Panc1 (cell line): Measurements from ENCODE around the gene ISOC2. TPM values are rescaled to one million over a fixed set of nuclear protein-coding genes. Genes with fewer than 3 reads are reported as not detected.
A peak's percentile ranks its signal among the peaks of the same experiment; 100 is the strongest.

Experiments used
- ATAC-seq: fragments of 200-7000 bp; cut with Tn5 transposase; 2 replicates; pipeline ENCODE4 v1.9.1; 2020; ENCODE audit warnings: mild to moderate bottlenecking, moderate library complexity
- BruUV-seq: library from RNA; stranded (reverse); fragments of 400-500 nt; replicated peaks from 2 replicates; lab custom pipeline; 2021; lab: Mats Ljungman, UMichigan
- CTCF ChIA-PET: fragments of 300-600 bp; sonication (Branson Sonifier 250); formaldehyde crosslinking; loops from one replicate; lab custom pipeline; 2022; ENCODE audit warnings: antibody characterized with exemption; lab: Charles Lee
- POLR2A ChIA-PET: fragments of 300-600 bp; sonication (Branson Sonifier 250); formaldehyde crosslinking; loops from one replicate; lab custom pipeline; 2022; ENCODE audit warnings: antibody characterized with exemption; lab: Charles Lee
- DNase-seq: peaks from one replicate; pipeline ENCODE4 v3.0.0-alpha.2; 2010; ENCODE audit warnings: low read depth, low spot score
- H3K27ac ChIP-seq: 2 replicates; pipeline ENCODE4 v1.5.1; 2011; ENCODE audit warnings: mild to moderate bottlenecking, low read length, inconsistent platforms
- H3K27me3 ChIP-seq: fragments of 200-500 bp; sonication (Bioruptor generic); 2 replicates; pipeline ENCODE4 v1.6.0; 2014; ENCODE audit warnings: low read length, inconsistent platforms; ENCODE audit not compliant: control insufficient read depth, insufficient read depth
- H3K36me3 ChIP-seq: fragments of 200-500 bp; sonication (Bioruptor generic); 2 replicates; pipeline ENCODE4 v1.5.1; 2014; ENCODE audit warnings: inconsistent platforms, mild to moderate bottlenecking, low read length, moderate library complexity; ENCODE audit not compliant: control insufficient read depth, insufficient read depth
- H3K4me1 ChIP-seq: 2 replicates; pipeline ENCODE4 v1.5.1; 2011; ENCODE audit warnings: inconsistent platforms, mild to moderate bottlenecking, low read length, moderate library complexity; ENCODE audit not compliant: control insufficient read depth, insufficient read depth
- H3K4me3 ChIP-seq, 2 experiments: 2 replicates each; pipeline ENCODE4 v1.5.1; 2011 to 2012; ENCODE audit warnings: low read depth in 2 of 2, low read length in 2 of 2, mild to moderate bottlenecking in 2 of 2, inconsistent platforms in 1 of 2, moderate library complexity in 1 of 2
- H3K9me3 ChIP-seq: fragments of 200-500 bp; sonication (Bioruptor generic); 2 replicates; pipeline ENCODE4 v1.5.1; 2014; ENCODE audit warnings: low read depth, mild to moderate bottlenecking, inconsistent platforms, low read length, moderate library complexity; ENCODE audit not compliant: control insufficient read depth, insufficient read depth
- POLR2AphosphoS5 ChIP-seq: IDR thresholded peaks from 2 replicates; pipeline ENCODE4 v1.6.1; 2012; ENCODE audit warnings: mild to moderate bottlenecking, low read depth, low read length, moderate library complexity
- REST ChIP-seq, 2 experiments: IDR thresholded peaks; 2 replicates each; pipeline ENCODE4 v1.6.1; 2011 to 2012; ENCODE audit warnings: low read depth in 2 of 2, control low read depth in 1 of 2, low read length in 1 of 2, mild to moderate bottlenecking in 1 of 2, moderate library complexity in 1 of 2; ENCODE audit not compliant: insufficient read depth in 1 of 2
- SIN3A ChIP-seq: IDR thresholded peaks from 2 replicates; pipeline ENCODE4 v1.6.1; 2012; ENCODE audit warnings: low read depth, mild to moderate bottlenecking, low read length, moderate library complexity, borderline replicate concordance; ENCODE audit not compliant: insufficient read depth
- TCF7L2 ChIP-seq: IDR thresholded peaks from 2 replicates; pipeline ENCODE4 v1.6.1; 2011; ENCODE audit warnings: mild to moderate bottlenecking, low read depth, low read length, inconsistent platforms
- in situ Hi-C: cut with HindIII; loops from 2 replicates; pipeline ENCODE4 v1.10.0; 2016; ENCODE audit warnings: low sequenced_read_pairs, low pct_unique_long_range_greater_than_20kb
- intact Hi-C: fragments of 100-400 bp; cut with micrococcal nuclease; formaldehyde crosslinking; loops from one replicate; pipeline ENCODE4 v1.10.0; 2022; ENCODE audit not compliant: unreplicated experiment
- total RNA-seq: library from RNA; stranded (reverse); gene quantifications from one replicate; pipeline ENCODE4 v1.2.1, GENCODE V29; 2021; ENCODE audit not compliant: unreplicated experiment
- TF ChIP-seq, protein P1 (sequence below): fragments of 450-650 bp; IDR thresholded peaks from 2 replicates; pipeline ENCODE4 v1.5.1; 2017; ENCODE audit warnings: mild to moderate bottlenecking

ISOC2 gene
- total RNA-seq, 1 experiment from 2014 or later = 150 TPM

GRCh38 chr19:55462722-55463121 lies 1.3 kb upstream of the ISOC2 start:
- Histone ChIP-seq H3K4me1 (peaks cover 19% of the 10 kb centered on the region), H3K36me3 (no peaks in the 10 kb centered on the region), H3K27me3 (no peaks in the 10 kb centered on the region), H3K27ac (peak overlapping the region; percentile 84), H3K9me3 (no peaks in the 10 kb centered on the region), H3K4me3 (no peak overlapping the region)
- CTCF ChIA-PET = interaction anchor here (1.3 kb wide), 1 partner anchor 42 kb away, joined by 3 read pairs; no protein-coding TSS in a partner anchor
- TF ChIP-seq, protein P1, sequence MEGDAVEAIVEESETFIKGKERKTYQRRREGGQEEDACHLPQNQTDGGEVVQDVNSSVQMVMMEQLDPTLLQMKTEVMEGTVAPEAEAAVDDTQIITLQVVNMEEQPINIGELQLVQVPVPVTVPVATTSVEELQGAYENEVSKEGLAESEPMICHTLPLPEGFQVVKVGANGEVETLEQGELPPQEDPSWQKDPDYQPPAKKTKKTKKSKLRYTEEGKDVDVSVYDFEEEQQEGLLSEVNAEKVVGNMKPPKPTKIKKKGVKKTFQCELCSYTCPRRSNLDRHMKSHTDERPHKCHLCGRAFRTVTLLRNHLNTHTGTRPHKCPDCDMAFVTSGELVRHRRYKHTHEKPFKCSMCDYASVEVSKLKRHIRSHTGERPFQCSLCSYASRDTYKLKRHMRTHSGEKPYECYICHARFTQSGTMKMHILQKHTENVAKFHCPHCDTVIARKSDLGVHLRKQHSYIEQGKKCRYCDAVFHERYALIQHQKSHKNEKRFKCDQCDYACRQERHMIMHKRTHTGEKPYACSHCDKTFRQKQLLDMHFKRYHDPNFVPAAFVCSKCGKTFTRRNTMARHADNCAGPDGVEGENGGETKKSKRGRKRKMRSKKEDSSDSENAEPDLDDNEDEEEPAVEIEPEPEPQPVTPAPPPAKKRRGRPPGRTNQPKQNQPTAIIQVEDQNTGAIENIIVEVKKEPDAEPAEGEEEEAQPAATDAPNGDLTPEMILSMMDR = no peak
- TF ChIP-seq REST (IDR thresholded peaks at IDR 0.05; ENCODE audit: insufficient read depth in 1 of 2, low read depth in 2 of 2, low read length in 1 of 2) (no peak), POLR2AphosphoS5 (no peak), TCF7L2 (no peak), SIN3A (no peak)
- BruUV-seq = no TSS peak
- no peak for ATAC-seq
- in situ Hi-C loops = no loop called here
- intact Hi-C loops = no loop called here
- POLR2A ChIA-PET = no interaction called here
- no peak for DNase-seq

DNA sequence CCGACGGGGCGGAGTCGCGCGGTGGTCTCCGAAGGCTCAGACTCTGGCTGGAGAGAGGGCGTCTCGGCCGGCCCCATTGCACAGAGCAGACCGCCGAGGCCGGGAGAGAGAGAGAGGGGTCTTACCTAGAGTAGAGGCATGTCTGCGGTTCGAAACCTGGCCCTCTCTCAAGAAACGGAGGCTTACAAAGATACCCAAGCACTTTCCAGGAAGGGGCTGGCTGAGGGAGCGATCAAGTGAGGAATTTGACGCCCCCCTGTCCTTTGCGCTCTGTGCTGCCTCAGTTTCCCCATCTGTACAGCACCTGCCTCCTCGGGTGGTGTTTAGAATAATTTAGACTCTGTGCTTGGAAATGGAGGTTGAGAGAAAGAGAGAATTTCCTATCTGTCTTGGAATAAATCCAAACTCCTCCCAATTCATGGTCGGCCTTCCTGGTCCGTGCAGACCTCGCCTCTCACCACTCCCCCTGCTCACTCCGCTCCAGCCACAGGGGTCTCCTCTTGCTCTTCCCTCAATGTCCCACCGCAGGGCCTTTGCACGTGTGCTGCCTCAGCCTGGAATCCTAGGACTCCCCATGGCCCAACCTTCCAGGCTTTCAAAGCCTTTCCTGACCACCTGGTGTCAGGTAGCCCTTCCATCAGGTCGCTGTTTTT lies 658 bp upstream of the ISOC2 start:
- CTCF ChIA-PET = interaction anchor here (0.6 to 1.3 kb wide), 2 partner anchors 11 to 42 kb away, joined by 3 to 10 read pairs; no protein-coding TSS in a partner anchor
- H3K9me3 ChIP-seq = no peaks in the 10 kb centered on the region
- TF ChIP-seq REST (IDR thresholded peaks at IDR 0.05; ENCODE audit: insufficient read depth in 1 of 2, low read depth in 2 of 2, low read length in 1 of 2) (no peak), TCF7L2 (no peak), SIN3A (no peak), POLR2AphosphoS5 (no peak; the same call in 1 of the 2 replicates)
- TF ChIP-seq, protein P1 = no peak
- ATAC-seq (no peak), DNase-seq (no peak)
- peak overlapping the region; percentile 84 for H3K27ac ChIP-seq
- H3K4me1 ChIP-seq = peaks cover 15% of the 10 kb centered on the region
- intact Hi-C loops (no loop called here), in situ Hi-C loops (no loop called here)
- peak overlapping the region; percentile 79 to 91 for H3K4me3 ChIP-seq
- POLR2A ChIA-PET = interaction anchor here (0.8 to 1.0 kb wide), 3 partner anchors 11 to 46 kb away, joined by 3 to 6 read pairs (median 3); no protein-coding TSS in a partner anchor
- BruUV-seq = TSS peak; percentile 86
- no peaks in the 10 kb centered on the region for H3K27me3 ChIP-seq
- H3K36me3 ChIP-seq = no peaks in the 10 kb centered on the region
